Stimulated activated naive B cell treated with anti-CD40 and anti-IgM and Interleukin-4, amounts not matched to agents 10 μg/mL and 1 μg/mL and 100 μg/mL, for 72 hours (primary cell): Measurements from ENCODE around the gene MTA1.
A peak's percentile ranks its signal among the peaks of the same experiment; 100 is the strongest.

Experiments
- ATAC-seq, 2 donors: fragments of 150-1000 bp; cut with Tn5 transposase; replicated peaks; 2 replicates each; pipeline ENCODE4 v1.10.0; 2021; ENCODE audit warnings: moderate library complexity in 1 of 2
- DNase-seq: peaks from one replicate; pipeline ENCODE4 v3.0.0; 2021
- H3K27ac Mint-ChIP-seq: one replicate; pipeline ENCODE4 v1.8.0; 2022; ENCODE audit warnings: mild to moderate bottlenecking, mixed read lengths
- H3K27me3 Mint-ChIP-seq, 2 donors: one replicate each; pipeline ENCODE4 v1.8.0; 2022; ENCODE audit warnings: mixed read lengths in 2 of 2
- H3K36me3 Mint-ChIP-seq, 2 donors: one replicate each; pipeline ENCODE4 v1.8.0; 2022; ENCODE audit warnings: mixed read lengths in 2 of 2, mild to moderate bottlenecking in 1 of 2
- H3K4me1 Mint-ChIP-seq, 2 donors: one replicate each; pipeline ENCODE4 v1.8.0; 2022; ENCODE audit warnings: mixed read lengths in 2 of 2, mild to moderate bottlenecking in 1 of 2
- H3K4me3 Mint-ChIP-seq, 2 donors: one replicate each; pipeline ENCODE4 v1.8.0; 2022; ENCODE audit warnings: mild to moderate bottlenecking in 2 of 2, mixed read lengths in 2 of 2, moderate library complexity in 1 of 2
- H3K9me3 Mint-ChIP-seq, 2 donors: one replicate each; pipeline ENCODE4 v1.8.0; 2022; ENCODE audit warnings: mixed read lengths in 2 of 2, mild to moderate bottlenecking in 1 of 2

MTA1 gene

DNA sequence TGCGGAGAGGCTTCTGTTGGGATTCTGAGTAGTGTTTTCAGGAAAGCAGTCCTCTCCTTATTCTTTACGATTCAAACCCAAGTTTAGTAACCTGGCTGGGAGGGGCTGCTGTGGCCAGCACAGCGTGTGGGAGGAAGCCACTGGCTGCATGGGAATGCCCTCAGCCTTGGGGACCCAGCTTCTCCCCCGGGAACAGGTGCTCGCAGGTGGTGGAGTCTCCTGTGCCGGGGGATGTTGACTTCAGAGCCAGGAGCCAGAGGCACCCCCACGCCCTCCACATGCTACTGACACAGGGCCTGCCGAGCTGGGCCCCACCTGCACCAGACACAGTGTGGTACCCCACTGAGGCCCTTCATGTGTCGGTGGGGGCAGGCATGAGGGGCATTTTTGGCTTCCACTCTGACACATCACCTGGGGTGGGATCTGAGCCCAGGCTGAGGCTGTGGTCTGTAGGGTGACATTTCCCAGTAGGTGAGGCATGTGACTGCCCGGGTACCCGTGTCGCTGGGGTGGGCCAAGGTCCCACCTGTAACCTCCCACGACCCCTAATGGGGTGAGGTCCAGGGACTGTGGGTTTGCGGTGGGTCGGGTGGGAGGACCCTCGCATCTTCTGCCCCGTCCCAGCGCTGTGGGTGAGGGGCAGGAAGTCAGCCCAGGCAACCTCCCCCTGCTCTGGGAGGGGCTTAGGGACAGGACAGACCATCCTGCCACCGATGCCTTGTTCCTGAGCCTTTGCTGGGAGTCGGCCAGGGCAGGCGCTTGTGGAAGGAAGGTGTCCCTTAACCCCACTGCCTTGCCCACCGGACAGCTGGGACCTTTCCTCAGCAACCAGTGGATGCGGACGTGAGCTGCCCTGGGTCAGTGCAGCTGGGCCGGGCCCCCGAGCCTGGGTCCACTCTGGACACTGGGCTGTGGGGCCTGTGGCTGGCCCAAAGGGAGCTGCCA is 26.5 kb downstream of the MTA1 start:
- no peak overlapping the region for H3K27ac Mint-ChIP-seq
- H3K9me3 Mint-ChIP-seq, result no peaks in the 10 kb centered on the region
- ATAC-seq (no peak), DNase-seq (no peak)
- peaks cover 29 to 34% of the 10 kb centered on the region in 2 donors for H3K36me3 Mint-ChIP-seq
- no peaks in the 10 kb centered on the region for H3K27me3 Mint-ChIP-seq
- peaks cover 6 to 8% of the 10 kb centered on the region in 2 donors for H3K4me1 Mint-ChIP-seq
- H3K4me3 Mint-ChIP-seq, result no peak overlapping the region

DNA sequence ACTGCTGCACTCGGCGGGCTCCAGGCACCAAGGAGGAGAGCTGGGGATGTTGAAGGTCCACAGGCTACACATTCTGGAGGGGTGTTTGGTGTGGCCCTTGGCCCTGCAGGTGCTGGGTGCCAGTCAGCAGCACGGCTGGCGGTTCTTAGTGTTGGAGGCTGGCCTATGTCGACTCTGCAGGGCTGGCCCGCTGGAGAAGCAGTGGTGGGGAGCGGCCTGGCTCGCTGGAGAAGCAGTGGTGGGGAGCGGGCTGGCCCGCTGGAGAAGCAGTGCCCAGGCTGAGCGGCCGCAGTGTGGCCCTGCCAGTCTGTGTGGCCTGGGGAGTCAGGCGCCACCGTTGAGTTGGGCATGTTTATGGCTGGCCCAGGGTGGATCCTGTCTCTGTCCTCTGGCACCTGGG is 27.3 kb downstream of the MTA1 start:
- peaks cover 27 to 34% of the 10 kb centered on the region in 2 donors for H3K36me3 Mint-ChIP-seq
- no peaks in the 10 kb centered on the region for H3K27me3 Mint-ChIP-seq
- peak overlapping the region; percentile 51 for H3K27ac Mint-ChIP-seq
- ATAC-seq (no peak), DNase-seq (no peak)
- no peaks in the 10 kb centered on the region for H3K9me3 Mint-ChIP-seq
- peaks cover 7 to 8% of the 10 kb centered on the region in 2 donors for H3K4me1 Mint-ChIP-seq
- H3K4me3 Mint-ChIP-seq, result no peak overlapping the region

DNA sequence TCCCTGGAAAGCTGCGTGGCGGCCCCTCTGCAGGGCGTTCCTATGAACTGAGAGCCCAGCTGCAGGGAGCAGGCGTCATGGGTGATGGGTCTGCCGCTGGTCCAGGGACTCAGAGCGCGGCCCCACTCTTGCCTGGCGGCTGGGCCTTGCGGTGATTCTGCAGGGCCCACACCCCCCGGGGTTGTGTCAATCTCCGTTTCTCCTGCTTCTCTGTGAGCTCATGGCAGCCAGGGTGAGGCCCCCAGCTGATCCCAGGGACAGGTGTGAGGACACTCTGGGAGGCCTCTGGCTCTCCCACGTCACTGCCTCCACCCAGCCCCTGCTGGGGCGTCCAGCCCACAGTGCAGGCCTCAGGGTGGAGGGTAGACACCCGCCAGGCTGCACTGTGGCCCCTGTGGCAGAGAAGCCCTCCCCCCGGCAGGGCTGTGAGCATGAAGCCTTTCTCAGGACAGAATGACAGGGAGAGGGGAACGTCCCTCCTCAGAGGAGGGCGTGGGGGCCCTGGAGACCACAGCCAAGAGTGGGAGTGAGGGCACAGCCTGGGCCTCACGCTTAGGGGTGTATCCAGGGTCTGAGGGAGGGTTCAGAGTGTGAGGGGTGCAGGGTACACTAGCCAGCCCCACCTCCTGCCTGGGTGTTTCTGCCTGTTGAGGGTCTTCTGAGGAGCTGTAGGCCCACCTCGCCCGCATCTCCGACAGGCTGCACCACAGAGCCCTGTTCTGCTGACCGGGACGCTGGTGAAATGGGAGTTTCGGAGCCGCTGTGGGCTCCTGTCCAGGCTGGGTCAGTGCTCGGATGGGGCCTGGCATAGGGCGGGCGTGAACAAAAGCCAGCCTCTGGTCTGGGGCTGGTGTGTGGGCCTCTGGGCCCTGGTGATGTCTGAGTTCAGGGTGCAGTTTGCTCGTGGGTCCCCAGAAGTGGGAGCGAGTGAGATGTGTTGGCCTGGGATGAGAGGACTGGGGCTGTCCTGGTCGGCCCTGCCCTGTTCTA is 28.3 kb downstream of the MTA1 start:
- peaks cover 8% of the 10 kb centered on the region in 2 donors for H3K4me1 Mint-ChIP-seq
- H3K36me3 Mint-ChIP-seq, result peaks cover 28 to 34% of the 10 kb centered on the region in 2 donors
- no peak for ATAC-seq
- no peaks in the 10 kb centered on the region for H3K27me3 Mint-ChIP-seq
- no peak overlapping the region for H3K4me3 Mint-ChIP-seq
- H3K27ac Mint-ChIP-seq, result no peak overlapping the region
- DNase-seq, result no peak
- no peaks in the 10 kb centered on the region for H3K9me3 Mint-ChIP-seq

DNA sequence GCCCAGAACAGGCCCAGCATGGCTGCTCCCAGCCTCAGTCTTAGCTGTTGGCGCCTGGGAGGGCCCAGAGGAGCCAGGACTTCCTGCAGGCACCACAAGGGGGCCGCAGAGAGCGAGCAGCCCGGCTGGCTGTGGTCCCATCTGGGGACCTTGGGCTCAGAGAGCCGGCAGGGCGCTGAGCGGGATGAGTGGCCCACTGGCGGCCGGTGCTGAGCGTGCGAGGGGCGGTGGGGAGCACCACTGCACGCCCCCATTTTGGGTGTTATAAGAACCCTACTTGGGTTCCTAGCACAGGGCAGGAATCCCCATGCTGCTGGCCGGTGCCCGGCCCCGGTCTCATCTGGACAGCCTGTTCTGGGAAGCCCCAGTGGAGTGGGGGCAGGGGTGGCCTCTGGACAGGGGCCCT is 29.1 kb downstream of the MTA1 start:
- DNase-seq, result peak; percentile 41
- no peak overlapping the region for H3K27ac Mint-ChIP-seq
- ATAC-seq, result peak; percentile 93 to 94
- no peak overlapping the region for H3K4me3 Mint-ChIP-seq
- H3K9me3 Mint-ChIP-seq, result no peaks in the 10 kb centered on the region
- no peaks in the 10 kb centered on the region for H3K27me3 Mint-ChIP-seq
- peaks cover 8 to 13% of the 10 kb centered on the region in 2 donors for H3K4me1 Mint-ChIP-seq
- H3K36me3 Mint-ChIP-seq, result peaks cover 31 to 34% of the 10 kb centered on the region in 2 donors

DNA sequence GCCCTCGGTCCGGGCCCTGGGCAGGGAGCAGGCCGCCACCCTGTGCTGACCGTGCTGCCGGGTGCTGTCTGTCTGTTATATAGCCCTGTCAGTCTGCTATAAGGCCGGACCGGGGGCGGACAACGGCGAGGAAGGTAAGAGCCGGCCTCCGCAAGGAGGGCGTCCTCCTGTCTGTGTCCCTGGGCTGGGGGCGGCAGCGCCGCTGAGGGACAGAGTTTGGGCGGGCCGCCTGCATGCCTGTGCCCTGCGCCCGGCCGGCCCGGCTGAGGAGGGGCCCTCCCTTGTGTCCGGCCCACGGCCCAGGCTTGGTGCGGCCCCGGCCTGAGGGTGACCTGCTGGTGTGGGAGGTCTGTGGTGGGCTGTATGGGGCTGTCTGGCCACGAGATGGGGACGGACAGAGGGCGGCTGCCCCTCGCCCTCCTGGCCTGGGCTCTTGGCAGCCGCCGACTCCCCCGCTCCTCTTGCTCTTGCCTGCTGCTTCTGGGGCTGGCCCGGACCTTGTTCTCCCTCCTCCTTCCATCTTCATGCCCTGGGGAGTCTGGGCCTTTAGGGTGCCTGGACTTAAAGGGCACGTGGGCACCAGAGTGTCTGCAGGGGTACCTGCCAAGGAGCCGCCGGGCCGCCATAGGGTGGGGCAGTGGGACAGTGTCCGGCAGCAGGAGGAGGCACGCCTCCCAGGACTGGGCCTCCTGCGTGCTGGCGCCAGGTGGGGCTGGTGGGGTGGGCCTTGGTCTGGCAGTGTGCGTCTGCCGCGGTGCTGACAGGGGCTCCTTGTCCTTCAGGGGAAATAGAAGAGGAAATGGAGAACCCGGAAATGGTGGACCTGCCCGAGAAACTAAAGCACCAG is 29.9 kb downstream of the MTA1 start:
- DNase-seq, result no peak
- Mint-ChIP-seq H3K27ac (no peak overlapping the region), H3K4me1 (peaks cover 11 to 21% of the 10 kb centered on the region in 2 donors), H3K4me3 (no peak overlapping the region), H3K36me3 (peaks cover 34 to 40% of the 10 kb centered on the region in 2 donors), H3K27me3 (no peaks in the 10 kb centered on the region), H3K9me3 (no peaks in the 10 kb centered on the region)
- no peak for ATAC-seq

DNA sequence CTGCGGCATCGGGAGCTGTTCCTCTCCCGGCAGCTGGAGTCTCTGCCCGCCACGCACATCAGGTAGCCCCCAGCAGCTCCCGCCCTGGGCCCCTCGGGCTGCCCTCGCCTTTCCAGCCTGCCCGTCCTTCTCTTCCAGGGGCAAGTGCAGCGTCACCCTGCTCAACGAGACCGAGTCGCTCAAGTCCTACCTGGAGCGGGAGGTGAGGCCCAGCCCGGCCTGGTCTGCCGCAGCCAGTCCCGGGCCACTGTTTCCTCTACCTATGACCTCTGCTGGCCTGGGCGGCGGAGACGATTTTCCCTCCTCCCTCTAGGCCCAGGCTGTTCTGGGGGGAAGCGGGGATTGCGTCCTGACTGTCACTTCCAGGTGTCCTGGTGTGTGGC is 30.5 kb downstream of the MTA1 start:
- Mint-ChIP-seq H3K27me3 (no peaks in the 10 kb centered on the region), H3K4me1 (peaks cover 11 to 21% of the 10 kb centered on the region in 2 donors), H3K27ac (no peak overlapping the region), H3K4me3 (no peak overlapping the region), H3K36me3 (peaks cover 35 to 40% of the 10 kb centered on the region in 2 donors), H3K9me3 (no peaks in the 10 kb centered on the region)
- DNase-seq (no peak), ATAC-seq (no peak)

DNA sequence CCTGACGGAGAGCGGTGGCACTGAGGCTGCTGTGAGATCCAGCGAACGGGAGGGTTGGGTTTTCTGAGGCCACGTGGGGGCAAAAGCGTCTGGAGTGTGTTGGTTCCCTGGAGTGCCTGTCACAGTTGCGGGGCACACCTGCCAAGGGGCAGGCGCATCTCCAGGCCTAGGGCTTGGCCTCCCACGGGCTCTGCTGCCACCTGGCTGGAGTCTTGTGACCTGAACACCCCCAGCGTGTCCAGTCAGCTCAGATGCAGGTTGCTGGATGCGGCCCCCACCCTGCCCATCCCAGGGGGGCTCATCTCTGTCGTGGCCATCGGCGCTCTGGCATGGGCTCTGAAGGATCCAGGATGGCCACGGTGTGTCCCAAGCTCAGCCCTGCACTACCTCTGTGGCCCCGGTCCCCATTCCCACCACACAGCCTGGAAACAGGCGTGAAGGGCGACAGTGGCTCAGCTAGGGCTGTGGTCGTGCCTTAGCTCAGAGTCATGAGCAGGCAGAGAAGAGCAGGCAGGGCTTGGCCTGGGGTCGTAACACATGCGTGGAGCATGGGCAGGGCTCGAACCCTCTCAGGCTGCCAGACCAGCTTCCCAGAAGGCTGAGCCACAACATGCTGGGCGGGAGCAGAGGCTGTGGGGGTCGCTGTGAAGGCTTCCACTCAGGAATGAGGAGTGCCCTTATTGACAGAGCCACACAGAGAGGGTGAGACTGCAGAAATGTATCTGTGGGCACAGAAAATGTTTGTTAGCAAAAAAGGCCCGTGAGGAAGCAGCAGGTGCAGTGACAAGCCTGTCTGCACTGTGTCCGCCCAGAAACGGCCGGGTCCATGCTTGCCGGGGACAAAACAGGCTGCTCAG is 31.5 kb downstream of the MTA1 start:
- H3K36me3 Mint-ChIP-seq, result peaks cover 41 to 49% of the 10 kb centered on the region in 2 donors

DNA sequence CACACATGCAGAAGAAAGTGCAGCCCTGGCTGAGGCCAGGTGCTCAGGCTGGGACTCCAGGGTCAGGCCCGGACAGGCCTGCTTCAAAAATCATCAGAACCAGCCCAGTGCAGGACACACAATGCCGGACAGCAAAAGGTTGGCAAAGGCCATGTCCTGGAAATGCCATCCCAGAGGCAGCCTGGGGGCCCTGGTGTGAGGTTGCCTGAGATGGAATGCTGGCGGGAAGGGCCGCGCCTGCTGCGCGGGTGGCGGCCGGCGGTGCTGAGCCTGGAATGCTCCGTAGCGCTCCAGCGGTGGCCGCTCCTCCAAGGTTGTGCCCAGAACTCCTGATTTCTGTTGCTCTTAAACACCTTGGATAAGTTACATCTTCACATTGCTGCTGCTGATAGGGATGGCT is 33.3 kb downstream of the MTA1 start:
- Mint-ChIP-seq H3K9me3 (no peaks in the 10 kb centered on the region), H3K27ac (peak overlapping the region; percentile 63), H3K27me3 (no peaks in the 10 kb centered on the region), H3K36me3 (peaks cover 37 to 43% of the 10 kb centered on the region in 2 donors), H3K4me1 (peaks cover 12 to 13% of the 10 kb centered on the region in 2 donors), H3K4me3 (no peak overlapping the region)
- DNase-seq, result no peak
- ATAC-seq, result no peak

More for the DNA sequence above, 31.5 kb downstream of the MTA1 start:
- Mint-ChIP-seq H3K9me3 (no peaks in the 10 kb centered on the region), H3K4me3 (no peak overlapping the region), H3K4me1 (peaks cover 15 to 21% of the 10 kb centered on the region in 2 donors), H3K27ac (no peak overlapping the region), H3K27me3 (no peaks in the 10 kb centered on the region)
- DNase-seq (no peak), ATAC-seq (no peak)

DNA sequence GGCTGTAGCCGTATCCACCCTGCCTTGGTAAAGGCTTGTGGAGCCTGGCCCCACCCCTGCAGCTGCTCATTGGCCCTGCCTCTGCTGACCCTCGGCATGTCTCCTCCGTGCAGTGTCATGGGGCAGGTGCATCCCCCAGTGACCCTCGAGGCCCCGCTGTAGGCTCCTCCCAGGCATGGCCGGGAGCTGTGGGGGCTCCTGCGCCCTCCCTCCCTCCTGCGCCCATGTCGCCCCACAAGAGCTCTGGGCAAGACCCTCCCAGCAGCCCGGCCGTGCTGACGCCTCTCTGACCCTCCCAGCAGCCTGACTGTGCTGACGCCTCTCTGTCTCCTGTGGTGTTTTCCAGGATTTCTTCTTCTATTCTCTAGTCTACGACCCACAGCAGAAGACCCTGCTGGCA is 34.2 kb downstream of the MTA1 start:
- Mint-ChIP-seq H3K36me3 (peaks cover 33 to 48% of the 10 kb centered on the region in 2 donors), H3K4me3 (no peak overlapping the region), H3K9me3 (no peaks in the 10 kb centered on the region), H3K27me3 (no peaks in the 10 kb centered on the region), H3K4me1 (peaks cover 9 to 13% of the 10 kb centered on the region in 2 donors), H3K27ac (no peak overlapping the region)
- DNase-seq, result no peak
- ATAC-seq, result no peak

DNA sequence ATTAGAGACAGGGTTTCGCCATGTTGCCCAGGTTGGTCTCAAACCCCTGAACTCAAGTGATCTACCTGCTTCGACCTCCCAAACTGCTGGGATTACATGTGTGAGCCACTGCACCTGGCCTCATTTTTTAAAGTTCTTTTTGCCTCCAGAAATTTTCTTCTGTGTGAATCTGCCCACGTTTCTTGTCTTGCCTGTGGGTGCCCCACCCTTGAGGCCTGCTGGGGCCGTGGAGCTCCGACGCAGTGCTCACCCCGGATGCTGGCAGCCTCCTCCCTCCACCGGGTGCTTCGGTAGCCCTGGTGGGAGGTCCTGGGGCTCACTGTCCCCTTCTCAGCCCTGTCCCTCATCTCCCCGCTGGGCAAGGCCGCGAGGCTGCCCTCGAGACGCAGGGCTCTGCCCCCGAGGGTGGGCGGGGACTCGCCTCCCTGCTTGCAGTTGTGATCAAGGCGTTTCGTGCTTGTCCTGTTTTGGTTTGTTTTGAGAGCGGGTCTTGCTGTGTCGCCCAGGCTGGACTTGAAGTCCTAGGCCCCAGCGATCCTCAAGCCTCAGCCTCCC is 35.5 kb downstream of the MTA1 start:
- Mint-ChIP-seq H3K4me1 (peaks cover 9 to 13% of the 10 kb centered on the region in 2 donors), H3K36me3 (peaks cover 30 to 47% of the 10 kb centered on the region in 2 donors), H3K27ac (peak overlapping the region; percentile 47), H3K4me3 (no peak overlapping the region), H3K9me3 (no peaks in the 10 kb centered on the region), H3K27me3 (no peaks in the 10 kb centered on the region)
- ATAC-seq (no peak), DNase-seq (no peak)

DNA sequence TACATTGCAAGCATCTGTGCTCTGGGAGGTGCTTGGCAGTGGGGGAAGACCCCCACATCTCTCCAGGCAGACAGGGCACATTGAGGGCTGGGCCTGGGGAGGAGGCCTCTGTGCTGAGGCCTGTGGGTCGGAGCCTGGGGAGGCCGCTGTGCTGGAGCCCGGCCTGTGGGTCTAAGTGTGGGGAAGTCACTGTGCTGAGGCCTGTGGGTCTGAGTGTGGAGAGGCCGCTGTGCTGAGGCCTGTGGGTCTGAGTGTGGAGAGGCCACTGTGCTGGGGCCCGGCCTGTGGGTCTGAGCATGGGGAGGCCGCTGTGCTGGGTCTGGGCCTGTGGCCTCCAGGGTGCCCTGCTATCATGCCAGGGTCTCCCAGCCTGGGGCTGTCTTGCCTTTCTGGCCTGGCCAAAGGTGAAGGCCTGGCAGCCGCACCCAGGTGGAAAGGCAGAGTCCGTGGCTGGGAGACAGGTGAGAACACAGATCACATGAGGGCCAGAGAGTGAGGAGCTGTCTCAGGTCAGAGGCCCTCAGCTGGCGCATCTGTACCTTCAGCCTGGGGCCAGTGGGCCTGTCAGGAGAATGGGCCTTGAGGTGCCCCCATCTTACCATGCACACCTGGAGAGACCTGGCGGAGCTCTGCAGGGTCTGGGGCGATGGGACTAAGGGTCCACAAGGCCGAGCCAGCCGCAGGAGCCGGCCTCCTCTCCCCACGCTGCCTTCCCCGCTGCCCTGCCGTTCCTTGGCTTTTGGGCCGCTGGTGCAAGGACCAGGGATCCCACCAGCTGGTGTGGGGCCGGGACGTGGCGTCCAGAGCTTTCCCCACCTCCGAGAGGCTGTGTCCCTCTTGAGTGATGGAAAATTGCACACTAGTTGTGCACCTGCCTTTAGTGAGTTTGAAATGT is 36.4 kb downstream of the MTA1 start:
- no peak for ATAC-seq
- Mint-ChIP-seq H3K4me1 (peaks cover 9 to 13% of the 10 kb centered on the region in 2 donors), H3K4me3 (no peak overlapping the region), H3K36me3 (peaks cover 31 to 40% of the 10 kb centered on the region in 2 donors), H3K27me3 (no peaks in the 10 kb centered on the region), H3K9me3 (no peaks in the 10 kb centered on the region), H3K27ac (peak overlapping the region; percentile 47)
- no peak for DNase-seq
